PC-3 (cell line): ENCODE results near the gene PGC. TPM values are rescaled to one million over a fixed set of nuclear protein-coding genes. Genes with fewer than 3 reads are reported as not detected.

Experiments used
- ATAC-seq: fragments of 200-7000 bp; cut with Tn5 transposase; 2 replicates; pipeline ENCODE4 v1.9.1; 2020; ENCODE audit warnings: mild to moderate bottlenecking, moderate library complexity
- BruUV-seq: library from RNA; stranded (reverse); fragments of 400-500 nt; replicated peaks from 2 replicates; lab custom pipeline; 2021; lab: Mats Ljungman, UMichigan
- CTCF ChIA-PET: fragments of 300-600 bp; sonication (Branson Sonifier 250); formaldehyde crosslinking; loops from one replicate; lab custom pipeline; 2022; ENCODE audit warnings: antibody characterized with exemption; lab: Charles Lee
- POLR2A ChIA-PET: fragments of 300-600 bp; sonication (Branson Sonifier 250); formaldehyde crosslinking; loops from one replicate; lab custom pipeline; 2022; ENCODE audit warnings: antibody characterized with exemption; ENCODE audit not compliant: unreplicated experiment; lab: Charles Lee
- DNase-seq: peaks from one replicate; pipeline ENCODE4 v3.0.0-alpha.2; 2015
- H2AFZ ChIP-seq: fragments of 300-600 bp; sonication (generic); 2 replicates; pipeline ENCODE4 v1.6.0; 2016; ENCODE audit warnings: antibody characterized with exemption, low read length
- H3F3A ChIP-seq: fragments of 300-600 bp; sonication (generic); one replicate; pipeline ENCODE4 v1.6.0; 2017; ENCODE audit warnings: antibody characterized with exemption, low read length, control low read depth, mild to moderate bottlenecking; ENCODE audit not compliant: unreplicated experiment
- H3K27ac ChIP-seq: fragments of 300-600 bp; sonication (generic); 2 replicates; pipeline ENCODE4 v1.5.1; 2016; ENCODE audit warnings: mild to moderate bottlenecking, low read length
- H3K27me3 ChIP-seq: fragments of 300-600 bp; sonication (generic); 2 replicates; pipeline ENCODE4 v1.6.1; 2016; ENCODE audit warnings: low read length, mixed read lengths
- H3K36me3 ChIP-seq: fragments of 300-600 bp; sonication (generic); 2 replicates; pipeline ENCODE4 v1.6.1; 2016; ENCODE audit warnings: low read depth, mixed run types, low read length, mixed read lengths
- H3K4me1 ChIP-seq: fragments of 300-600 bp; sonication (generic); 2 replicates; pipeline ENCODE4 v1.5.1; 2016; ENCODE audit warnings: low read length; ENCODE audit not compliant: insufficient read depth
- H3K4me2 ChIP-seq: fragments of 300-600 bp; sonication (generic); 2 replicates; pipeline ENCODE4 v1.6.0; 2016; ENCODE audit warnings: low read length
- H3K4me3 ChIP-seq: fragments of 300-600 bp; sonication (generic); 2 replicates; pipeline ENCODE4 v1.5.1; 2016; ENCODE audit warnings: mild to moderate bottlenecking, low read length, mixed read lengths
- H3K79me2 ChIP-seq: fragments of 300-600 bp; sonication (generic); 2 replicates; pipeline ENCODE4 v1.6.1; 2017; ENCODE audit warnings: low read length, mixed read lengths
- H3K9ac ChIP-seq: fragments of 300-600 bp; sonication (generic); 2 replicates; pipeline ENCODE4 v1.6.0; 2016; ENCODE audit warnings: mild to moderate bottlenecking, low read length
- H3K9me2 ChIP-seq: fragments of 300-600 bp; sonication (generic); replicated peaks from 2 replicates; pipeline ENCODE4 v1.6.1; 2016; ENCODE audit warnings: mixed run types, low read length, mixed read lengths
- H3K9me3 ChIP-seq: fragments of 300-600 bp; sonication (generic); 2 replicates; pipeline ENCODE4 v1.6.1; 2016; ENCODE audit warnings: low read length, mixed read lengths
- H4K20me1 ChIP-seq: fragments of 300-600 bp; sonication (generic); 2 replicates; pipeline ENCODE4 v1.6.1; 2016; ENCODE audit warnings: low read length, mixed read lengths
- CTCF ChIP-seq: fragments of 300-600 bp; sonication (generic); conservative IDR thresholded peaks from 2 replicates; pipeline ENCODE4 v1.5.1; 2017; ENCODE audit warnings: antibody characterized with exemption, low read depth, mild to moderate bottlenecking, low read length
- EZH2 ChIP-seq: fragments of 300-600 bp; sonication (generic); IDR thresholded peaks from one replicate; pipeline ENCODE4 v1.6.1; 2017; ENCODE audit warnings: antibody characterized with exemption, mild to moderate bottlenecking, low read length; ENCODE audit not compliant: unreplicated experiment
- EZH2phosphoT487 ChIP-seq: fragments of 300-600 bp; sonication (generic); IDR thresholded peaks from 2 replicates; pipeline ENCODE4 v1.6.1; 2018; ENCODE audit warnings: mild to moderate bottlenecking, antibody characterized with exemption, low read length, borderline replicate concordance
- intact Hi-C: fragments of 100-400 bp; cut with micrococcal nuclease; formaldehyde crosslinking; loops from 2 replicates; pipeline ENCODE4 v1.9.0; 2023
- total RNA-seq: library from RNA; depleted of rRNA; stranded (reverse); fragments of >200 nt; gene quantifications from 2 replicates; pipeline ENCODE4 v1.2.3, GENCODE V29; 2014

The PGC gene
- total RNA-seq, 1 experiment from 2014 or later: not detected

GRCh38 chr6:41775293-41775882 lies 28.2 kb upstream of the PGC start:
- ChIA-PET POLR2A (no interaction called here), CTCF (no interaction called here)
- ATAC-seq (no peak), DNase-seq (no peak)
- no peaks in the 10 kb centered on the region for H3K9me2 ChIP-seq
- no peak overlapping the region for H3K4me2 ChIP-seq
- H3K79me2 ChIP-seq: peaks cover 6% of the 10 kb centered on the region; the same call in 1 of the 2 replicates
- TF ChIP-seq CTCF: no peak
- TF ChIP-seq EZH2: no peak
- no peak for TF ChIP-seq EZH2phosphoT487
- no peak overlapping the region for H3K9ac ChIP-seq
- no peaks in the 10 kb centered on the region for H3F3A ChIP-seq
- H3K27ac ChIP-seq: no peak overlapping the region
- H3K27me3 ChIP-seq: no peaks in the 10 kb centered on the region
- H2AFZ ChIP-seq: no peak overlapping the region
- no peaks in the 10 kb centered on the region for H4K20me1 ChIP-seq
- no TSS peak for BruUV-seq
- no peak overlapping the region for H3K4me3 ChIP-seq
- H3K4me1 ChIP-seq: peaks cover 5% of the 10 kb centered on the region; the same call in 1 of the 2 replicates
- no peaks in the 10 kb centered on the region; the same call in none of the 2 replicates for H3K36me3 ChIP-seq
- intact Hi-C loops: loop anchor here (10.0 kb wide), 1 partner anchor 171 kb away; no protein-coding TSS in a partner anchor
- no peaks in the 10 kb centered on the region for H3K9me3 ChIP-seq

DNA sequence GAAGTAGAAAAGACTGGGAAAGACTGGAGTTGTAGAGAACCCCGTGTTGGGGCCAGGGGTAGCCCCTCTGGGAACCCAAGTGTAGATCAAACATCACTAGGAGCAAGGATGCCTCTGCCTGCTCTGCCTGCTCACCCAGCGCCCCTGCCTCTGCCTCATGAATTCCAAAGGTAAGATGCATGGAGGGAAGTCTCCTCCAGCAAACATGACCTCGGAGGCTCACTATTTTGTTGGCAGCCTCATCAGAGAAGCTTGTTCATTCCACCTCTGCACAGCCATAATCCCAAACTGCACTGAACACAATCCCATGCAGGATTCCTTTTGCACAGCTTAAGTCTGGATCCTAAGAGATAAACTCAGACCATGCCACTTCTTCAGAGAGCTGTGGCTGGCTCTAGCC lies 27.6 kb upstream of the PGC start:
- H3K9me3 ChIP-seq: no peaks in the 10 kb centered on the region
- BruUV-seq: no TSS peak
- no peak for ATAC-seq
- intact Hi-C loops: loop anchor here (10.0 kb wide), 1 partner anchor 170 kb away; no protein-coding TSS in a partner anchor
- no peak overlapping the region for H3K9ac ChIP-seq
- TF ChIP-seq CTCF (no peak), EZH2phosphoT487 (no peak), EZH2 (no peak)
- peaks cover 6% of the 10 kb centered on the region; the same call in 1 of the 2 replicates for H3K79me2 ChIP-seq
- no peak overlapping the region for H2AFZ ChIP-seq
- H3K27me3 ChIP-seq: no peaks in the 10 kb centered on the region
- peaks cover 5% of the 10 kb centered on the region; the same call in 1 of the 2 replicates for H3K4me1 ChIP-seq
- ChIA-PET POLR2A (no interaction called here), CTCF (no interaction called here)
- H3K36me3 ChIP-seq: no peaks in the 10 kb centered on the region; the same call in none of the 2 replicates
- no peak overlapping the region for H3K4me3 ChIP-seq
- H4K20me1 ChIP-seq: no peaks in the 10 kb centered on the region
- DNase-seq: no peak
- no peak overlapping the region for H3K27ac ChIP-seq
- no peaks in the 10 kb centered on the region for H3K9me2 ChIP-seq
- H3F3A ChIP-seq: no peaks in the 10 kb centered on the region
- no peak overlapping the region for H3K4me2 ChIP-seq
